ENCODE measurements around the gene RUFY2. TPM values are rescaled to one million over a fixed set of nuclear protein-coding genes. Genes with fewer than 3 reads are reported as not detected.
"Not testable (repeated sequence)": the region's sequence is repeated elsewhere in the genome, so short reads cannot be mapped to it uniquely, and the experiment has no call there.

The RUFY2 gene, protein sequence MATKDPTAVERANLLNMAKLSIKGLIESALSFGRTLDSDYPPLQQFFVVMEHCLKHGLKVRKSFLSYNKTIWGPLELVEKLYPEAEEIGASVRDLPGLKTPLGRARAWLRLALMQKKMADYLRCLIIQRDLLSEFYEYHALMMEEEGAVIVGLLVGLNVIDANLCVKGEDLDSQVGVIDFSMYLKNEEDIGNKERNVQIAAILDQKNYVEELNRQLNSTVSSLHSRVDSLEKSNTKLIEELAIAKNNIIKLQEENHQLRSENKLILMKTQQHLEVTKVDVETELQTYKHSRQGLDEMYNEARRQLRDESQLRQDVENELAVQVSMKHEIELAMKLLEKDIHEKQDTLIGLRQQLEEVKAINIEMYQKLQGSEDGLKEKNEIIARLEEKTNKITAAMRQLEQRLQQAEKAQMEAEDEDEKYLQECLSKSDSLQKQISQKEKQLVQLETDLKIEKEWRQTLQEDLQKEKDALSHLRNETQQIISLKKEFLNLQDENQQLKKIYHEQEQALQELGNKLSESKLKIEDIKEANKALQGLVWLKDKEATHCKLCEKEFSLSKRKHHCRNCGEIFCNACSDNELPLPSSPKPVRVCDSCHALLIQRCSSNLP
- 12.0 TPM for total RNA-seq
- long read RNA-seq, partial matches to known transcripts = 0 of 7 reads
- long read RNA-seq, other reads (novel, unspliced or antisense) = 5 of 7 reads

GRCh38 chr10:68406815-68407548 lies at the start of gene RUFY2:
TSS of gene RUFY2 (minus strand) at chr10:68407277. CDS start at chr10:68407189, 88 bp downstream.
- DNase-seq (ENCODE audit: low spot score) = peak; percentile 92
- intact Hi-C loops (cut with DNase I) = loop anchor here (10.0 kb wide), 1 partner anchor 58 kb away; no protein-coding TSS in a partner anchor

DNA sequence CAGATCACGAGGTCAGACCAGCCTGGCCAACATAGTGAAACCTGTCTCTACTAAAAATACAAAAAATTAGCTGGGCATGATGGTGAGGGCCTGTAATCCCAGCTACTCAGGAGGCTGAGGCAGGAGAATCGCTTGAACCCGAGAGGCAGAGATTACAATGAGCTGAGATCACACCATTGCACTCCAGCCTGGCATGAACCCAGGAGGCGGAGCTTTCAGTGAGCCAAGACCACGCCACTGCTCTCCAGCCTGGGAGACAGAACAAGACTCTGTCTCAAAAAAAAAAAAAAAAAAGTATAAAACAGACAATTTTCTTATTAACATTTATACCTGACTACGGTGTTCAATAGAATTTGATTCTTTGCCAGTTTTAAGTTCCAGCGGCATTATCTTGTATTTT lies 42.6 kb upstream of the RUFY2 start:
- DNase-seq (ENCODE audit: low spot score); intact Hi-C loops (cut with DNase I): not testable (repeated sequence)

DNA sequence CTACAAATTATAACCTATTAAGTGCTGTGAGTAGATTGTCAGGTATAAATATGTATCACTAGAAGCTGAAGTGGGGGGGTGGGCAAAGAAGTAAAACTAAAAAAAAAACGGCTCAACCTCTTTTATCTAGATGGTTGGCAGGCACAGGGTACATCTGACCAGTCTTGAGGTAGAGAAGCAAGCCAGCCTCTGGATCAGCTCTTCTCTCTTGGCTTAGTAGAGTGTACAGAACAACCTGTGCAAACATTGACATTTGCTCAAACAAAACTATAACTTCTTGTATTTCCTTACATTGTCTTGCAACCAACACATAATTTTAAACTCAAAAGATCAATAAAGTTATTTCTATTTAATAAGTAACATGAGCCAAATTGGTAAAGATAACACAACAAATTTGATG lies 39.1 kb upstream of the RUFY2 start:
- no peak for DNase-seq (ENCODE audit: low spot score)
- intact Hi-C loops (cut with DNase I) = no loop called here

DNA sequence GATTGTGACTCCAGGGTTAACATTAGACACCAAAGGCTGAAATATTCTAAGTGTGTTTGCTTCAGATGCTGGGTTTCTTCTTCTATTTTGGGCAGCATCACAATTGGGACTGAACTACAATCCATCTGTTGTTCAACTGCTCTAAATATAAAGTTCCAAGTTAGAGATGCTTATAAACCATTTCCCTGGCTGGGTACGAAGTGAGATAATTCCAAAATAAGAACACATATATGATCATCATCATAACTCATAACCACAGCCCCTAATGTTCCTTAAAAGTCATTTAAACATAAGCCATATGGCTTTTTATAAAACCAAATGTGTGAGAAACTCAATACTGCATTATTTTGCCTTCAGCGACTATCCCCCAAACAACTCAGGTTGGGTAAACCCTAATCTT lies 35.9 kb upstream of the RUFY2 start:
- no peak for DNase-seq (ENCODE audit: low spot score)
- intact Hi-C loops (cut with DNase I) = no loop called here

GRCh38 chr10:68440898-68441297 lies 33.8 kb upstream of the RUFY2 start:
- DNase-seq (ENCODE audit: low spot score) = no peak
- intact Hi-C loops (cut with DNase I) = no loop called here

GRCh38 chr10:68435803-68436202 lies 28.7 kb upstream of the RUFY2 start:
- no peak for DNase-seq (ENCODE audit: low spot score)
- intact Hi-C loops (cut with DNase I) = no loop called here

DNA sequence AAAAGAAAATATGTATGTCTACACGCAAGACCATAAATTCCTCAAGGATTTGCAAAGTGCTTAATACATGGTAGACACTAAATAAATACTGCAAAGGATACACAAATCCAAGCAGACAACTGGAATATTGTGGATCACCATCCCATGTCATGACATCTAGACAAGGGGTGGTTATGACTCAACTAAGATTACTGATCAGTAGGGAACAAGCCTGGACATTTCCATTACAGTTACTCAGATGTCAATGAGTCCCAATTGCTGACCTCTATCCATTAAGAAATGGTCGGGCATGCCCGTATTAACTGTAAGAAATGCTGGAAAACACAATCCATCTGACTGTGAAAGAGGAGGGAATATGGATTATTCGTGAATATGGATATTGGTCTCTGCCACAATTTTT lies 27.6 kb upstream of the RUFY2 start:
- intact Hi-C loops (cut with DNase I) = no loop called here
- no peak for DNase-seq (ENCODE audit: low spot score)

- intact Hi-C loops (cut with DNase I) = no loop called here
- DNase-seq (ENCODE audit: low spot score) = no peak
Observed at GRCh38 chr10:68428396-68429104, 21.5 kb upstream of the RUFY2 start.

DNA sequence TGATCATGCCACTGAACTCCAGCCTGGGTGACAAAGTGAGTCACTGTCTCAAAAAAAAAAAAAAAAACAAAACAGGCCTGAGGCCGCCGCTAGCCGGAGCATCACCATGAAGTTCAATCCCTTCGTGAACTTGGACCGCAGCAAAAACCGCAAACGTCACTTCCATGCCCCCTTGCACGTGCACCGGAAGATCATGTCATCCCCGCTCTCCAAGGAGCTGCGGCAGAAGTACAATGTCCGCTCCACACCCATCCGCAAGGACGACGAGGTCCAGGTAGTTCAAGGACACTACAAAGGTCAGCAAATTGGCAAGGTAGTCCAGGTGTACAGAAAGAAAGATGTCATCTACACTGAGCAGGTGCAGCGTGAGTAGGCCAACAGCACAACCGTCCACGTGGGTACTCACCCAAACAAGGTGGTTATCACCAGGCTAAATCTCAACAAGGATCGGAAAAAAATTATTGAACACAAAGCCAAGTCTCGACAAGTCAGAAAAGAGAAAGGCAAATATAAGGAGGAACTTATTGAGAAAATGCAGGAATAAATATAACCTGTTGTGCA lies 17.5 kb upstream of the RUFY2 start:
- intact Hi-C loops (cut with DNase I) = no loop called here
- no peak for DNase-seq (ENCODE audit: low spot score)

GRCh38 chr10:68423522-68423921 lies 16.4 kb upstream of the RUFY2 start:
- intact Hi-C loops (cut with DNase I) = no loop called here

DNA sequence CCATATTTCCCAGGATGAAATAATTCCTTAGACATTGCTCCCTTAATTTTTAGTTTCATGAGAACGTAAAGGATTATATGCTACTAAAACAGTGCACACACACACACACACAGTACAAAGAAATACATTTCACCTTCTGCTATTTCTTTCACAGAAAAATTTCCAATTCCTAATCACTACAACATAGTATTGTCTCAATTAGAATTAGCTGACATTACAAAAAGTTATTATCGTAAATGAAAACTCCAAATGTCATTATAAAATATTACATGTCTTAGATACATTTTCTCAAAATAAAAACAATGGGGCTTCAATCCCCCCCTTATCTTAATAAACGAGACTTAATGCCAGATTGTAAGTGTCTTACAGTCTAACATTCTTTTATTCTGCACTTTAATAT lies 12.3 kb upstream of the RUFY2 start:
- intact Hi-C loops (cut with DNase I) = no loop called here
- DNase-seq (ENCODE audit: low spot score) = no peak

More at GRCh38 chr10:68423522-68423921, 16.4 kb upstream of the RUFY2 start:
- no peak for DNase-seq (ENCODE audit: low spot score)

DNA sequence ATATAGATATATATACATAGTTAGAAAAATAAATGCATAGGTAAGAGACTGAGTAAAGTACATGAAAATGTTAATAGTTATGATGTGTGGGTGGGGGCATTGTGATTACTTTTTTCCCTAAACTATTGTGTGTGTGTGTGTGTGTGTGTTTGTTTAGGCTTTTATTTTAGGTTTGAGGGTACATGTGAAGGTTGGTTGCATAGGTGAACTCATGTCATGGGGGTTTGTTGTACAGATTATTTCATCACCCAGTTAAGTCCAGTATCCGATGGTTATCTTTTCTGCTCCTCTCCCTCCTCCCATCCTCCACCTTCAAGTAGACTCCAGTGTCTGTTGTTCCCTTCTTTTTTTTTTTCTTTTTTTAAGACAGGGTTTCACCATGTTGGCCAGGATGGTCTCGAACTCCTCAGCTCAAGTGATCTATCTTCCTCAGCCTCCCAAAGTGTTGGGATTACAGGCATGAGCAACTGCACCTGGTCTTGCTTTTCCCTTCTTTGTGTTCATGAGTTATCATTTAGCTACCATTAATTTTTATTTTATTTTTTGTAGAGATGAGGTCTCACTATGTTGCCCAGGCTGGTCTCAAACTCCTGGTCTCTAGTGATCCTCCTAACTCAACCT lies 1.9 kb upstream of the RUFY2 start:
- DNase-seq (ENCODE audit: low spot score) = no peak
- intact Hi-C loops (cut with DNase I) = loop anchor here (10.0 kb wide), 1 partner anchor 56 kb away; no protein-coding TSS in a partner anchor

DNA sequence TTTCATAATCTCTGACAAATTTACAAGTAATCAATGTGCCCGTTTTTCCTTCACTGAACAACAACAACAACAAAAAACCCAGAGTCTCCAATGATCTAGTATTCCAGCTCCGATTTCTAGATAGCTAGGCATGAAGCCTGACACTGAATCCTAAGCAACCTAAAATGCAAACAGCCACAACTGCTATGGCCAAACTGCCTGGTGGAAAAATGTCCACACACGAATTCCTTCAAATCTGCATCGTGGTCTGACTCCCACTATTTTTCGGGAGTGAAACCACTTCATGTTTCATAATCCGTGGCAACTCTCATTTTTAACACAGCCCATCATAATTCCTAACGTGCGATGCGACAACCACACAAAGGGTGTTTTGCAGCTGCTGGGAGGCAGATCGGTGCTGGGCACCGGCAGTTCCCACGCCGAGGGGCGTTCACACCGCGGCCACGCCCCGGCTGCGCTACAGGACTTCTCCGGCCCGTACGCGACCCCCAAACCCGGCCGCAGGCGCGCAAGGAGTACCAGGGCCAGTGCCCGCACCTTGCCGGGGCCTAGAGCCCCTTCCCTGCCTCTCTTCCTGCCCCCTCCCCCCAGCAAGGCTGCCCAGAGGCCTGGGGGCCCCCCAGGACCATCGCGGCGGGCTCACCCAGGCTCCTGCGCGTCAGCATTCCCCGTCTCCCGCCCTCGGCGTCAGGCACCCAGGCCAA lies 814 bp downstream of the RUFY2 start:
- DNase-seq (ENCODE audit: low spot score) = peak; percentile 77
- intact Hi-C loops (cut with DNase I) = loop anchor here (10.0 kb wide), 1 partner anchor 59 kb away; no protein-coding TSS in a partner anchor

GRCh38 chr10:68403701-68404100 lies 3.4 kb downstream of the RUFY2 start:
- intact Hi-C loops (cut with DNase I) = loop anchor here (10.0 kb wide), 1 partner anchor 61 kb away; no protein-coding TSS in a partner anchor

DNA sequence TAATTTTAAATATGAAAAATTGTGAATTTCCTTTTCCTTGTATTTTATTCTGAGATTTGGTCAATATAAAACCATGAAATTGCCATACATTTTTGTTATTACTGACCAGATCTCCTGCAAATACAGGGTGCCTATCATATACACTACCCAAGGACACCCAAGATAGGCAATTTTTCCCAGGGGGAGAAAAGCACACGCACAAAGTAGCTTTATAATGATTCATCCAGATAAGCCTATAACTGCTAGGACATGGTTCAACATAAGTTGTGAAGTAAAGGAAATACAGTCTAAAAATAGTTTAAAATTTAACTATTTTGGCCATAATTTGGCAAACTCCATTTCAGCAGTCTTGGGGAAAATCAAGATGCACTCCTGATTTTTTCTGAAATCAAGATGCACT lies 4.8 kb downstream of the RUFY2 start:
- DNase-seq (ENCODE audit: low spot score) = no peak
- intact Hi-C loops (cut with DNase I) = loop anchor here (10.0 kb wide), 1 partner anchor 63 kb away; no protein-coding TSS in a partner anchor

More at GRCh38 chr10:68403701-68404100, 3.4 kb downstream of the RUFY2 start:
- DNase-seq (ENCODE audit: low spot score) = no peak

- intact Hi-C loops (cut with DNase I) = no loop called here
- DNase-seq (ENCODE audit: low spot score) = no peak
Observed at GRCh38 chr10:68397005-68397404, 10.1 kb downstream of the RUFY2 start.

DNA sequence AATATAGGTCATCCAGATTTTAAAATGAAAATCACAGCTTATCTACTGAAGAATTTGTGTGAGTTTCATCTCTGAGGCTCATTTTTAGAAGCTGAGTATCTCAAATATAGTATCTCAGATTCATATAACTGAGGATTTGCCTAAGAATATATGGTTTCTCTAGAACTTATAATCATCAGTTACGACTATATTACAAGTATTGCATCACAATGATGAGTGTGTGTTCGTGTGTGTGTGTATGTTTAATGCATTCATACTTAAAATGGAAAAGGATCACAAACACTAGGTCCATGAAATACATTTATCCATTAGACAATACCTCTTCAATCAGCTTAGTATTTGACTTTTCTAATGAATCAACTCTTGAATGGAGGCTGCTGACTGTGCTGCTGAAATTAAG lies 21.3 kb downstream of the RUFY2 start:
- intact Hi-C loops (cut with DNase I) = no loop called here
- no peak for DNase-seq (ENCODE audit: low spot score)

- intact Hi-C loops (cut with DNase I) = no loop called here
- no peak for DNase-seq (ENCODE audit: low spot score)
Observed at GRCh38 chr10:68371604-68372003, 35.5 kb downstream of the RUFY2 start.
